H1 (cell line): ENCODE results near the gene PLEKHA4. TPM values are rescaled to one million over a fixed set of nuclear protein-coding genes. Genes with fewer than 3 reads are reported as not detected.
"Not testable (repeated sequence)": the region's sequence is repeated elsewhere in the genome, so short reads cannot be mapped to it uniquely, and the experiment has no call there.

Source experiments
- CTCF ChIA-PET: fragments of 300-600 bp; sonication (Branson Sonifier 250); formaldehyde crosslinking; loops from one replicate; lab custom pipeline; 2021; ENCODE audit not compliant: partially characterized antibody; lab: Charles Lee
- POLR2A ChIA-PET: fragments of 300-600 bp; sonication (Branson Sonifier 250); formaldehyde crosslinking; loops from one replicate; lab custom pipeline; 2021; ENCODE audit warnings: inconsistent platforms; ENCODE audit not compliant: partially characterized antibody; lab: Charles Lee
- DNase-seq, 2 experiments: peaks; one replicate each; pipeline versions ENCODE4 v3.0.0 to v3.0.0-alpha.2; 2010 to 2022; ENCODE audit warnings: low spot score in 2 of 2, low read depth in 1 of 2, mixed read lengths in 1 of 2
- FAIRE-seq: peaks from 2 replicates; lab custom pipeline; 2011; peaks lifted over from hg19 to GRCh38; lab: Jason Lieb, UNC
- H2AFZ ChIP-seq: 2 replicates; pipeline ENCODE4 v1.8.1; 2012; ENCODE audit warnings: low read length, inconsistent platforms
- H2AK5ac ChIP-seq: 2 replicates; pipeline ENCODE4 v1.6.1; 2013; ENCODE audit warnings: low read depth, low read length
- H2BK120ac ChIP-seq: replicated peaks from 2 replicates; pipeline ENCODE3; 2013; ENCODE audit warnings: low read depth, low read length, inconsistent platforms
- H2BK12ac ChIP-seq: 2 replicates; pipeline ENCODE4 v1.6.1; 2013; ENCODE audit warnings: low read depth, low read length
- H2BK15ac ChIP-seq: 2 replicates; pipeline ENCODE4 v1.6.1; 2013; ENCODE audit warnings: low read length
- H2BK20ac ChIP-seq: 2 replicates; pipeline ENCODE4 v1.6.1; 2013; ENCODE audit warnings: low read length
- H2BK5ac ChIP-seq: 2 replicates; pipeline ENCODE4 v1.6.1; 2013; ENCODE audit warnings: low read depth, low read length
- H3K14ac ChIP-seq: 2 replicates; pipeline ENCODE4 v1.6.1; 2013; ENCODE audit warnings: inconsistent platforms; ENCODE audit not compliant: insufficient read length
- H3K18ac ChIP-seq: 2 replicates; pipeline ENCODE4 v1.6.1; 2013; ENCODE audit warnings: low read length; ENCODE audit errors: extremely low read depth
- H3K23ac ChIP-seq: 2 replicates; pipeline ENCODE4 v1.6.1; 2013; ENCODE audit warnings: inconsistent platforms; ENCODE audit not compliant: insufficient read length
- H3K23me2 ChIP-seq: 2 replicates; pipeline ENCODE4 v1.6.1; 2013; ENCODE audit warnings: low read depth, low read length
- H3K27ac ChIP-seq: 2 replicates; pipeline ENCODE4 v1.6.1; 2011; ENCODE audit warnings: low read depth, low read length, inconsistent platforms
- H3K27me3 ChIP-seq, 4 experiments: replicated peaks in 1 of 4; 1 replicate in 1 of 4; 2 replicates in 3 of 4; pipeline versions ENCODE4 v1.6.1 to v1.8.1; 2011 to 2013; ENCODE audit warnings: low read length in 3 of 4, mild to moderate bottlenecking in 3 of 4, inconsistent platforms in 2 of 4, mixed read lengths in 2 of 4, moderate library complexity in 1 of 4; ENCODE audit not compliant: control insufficient read depth in 3 of 4, insufficient read depth in 3 of 4; ENCODE audit errors: extremely low read depth in 1 of 4
- H3K36me3 ChIP-seq, 4 experiments: 2 replicates each; pipeline versions ENCODE4 v1.6.1 to v1.8.1; 2011 to 2013; ENCODE audit warnings: mild to moderate bottlenecking in 4 of 4, low read length in 3 of 4, moderate library complexity in 2 of 4, control low read depth in 1 of 4, inconsistent platforms in 1 of 4; ENCODE audit not compliant: insufficient read depth in 4 of 4, control insufficient read depth in 2 of 4
- H3K4ac ChIP-seq: replicated peaks from 2 replicates; pipeline ENCODE3; 2013; ENCODE audit warnings: low read length, low read depth, mixed read lengths, inconsistent platforms; ENCODE audit not compliant: insufficient read length
- H3K4me1 ChIP-seq, 4 experiments: replicated peaks in 1 of 4; 1 replicate in 1 of 4; 2 replicates in 3 of 4; pipeline versions ENCODE4 v1.6.1 to v1.8.1; 2011 to 2013; ENCODE audit warnings: low read length in 3 of 4, inconsistent platforms in 2 of 4, mixed read lengths in 1 of 4; ENCODE audit not compliant: insufficient read depth in 4 of 4, control insufficient read depth in 3 of 4
- H3K4me2 ChIP-seq, 2 experiments: 2 replicates each; pipeline versions ENCODE4 v1.6.1 to v1.8.1; 2011 to 2013; ENCODE audit warnings: low read depth in 2 of 2, low read length in 2 of 2, control low read depth in 1 of 2, inconsistent platforms in 1 of 2, mild to moderate bottlenecking in 1 of 2; ENCODE audit not compliant: insufficient read depth in 1 of 2
- H3K4me3 ChIP-seq, 4 experiments: fragments of 200-600, 300-600 bp in 1 of 4; sonication (generic), shearing (Covaris generic), sonication (Bioruptor Twin) in 1 of 4; 2 replicates each; pipeline versions ENCODE4 v1.5.1 to v1.8.1; 2011 to 2016; ENCODE audit warnings: low read length in 4 of 4, low read depth in 3 of 4, control low read depth in 2 of 4, inconsistent platforms in 2 of 4, mild to moderate bottlenecking in 2 of 4, mixed read lengths in 1 of 4, moderate library complexity in 1 of 4; ENCODE audit not compliant: insufficient read depth in 2 of 4; ENCODE audit errors: extremely low read depth in 1 of 4
- H3K56ac ChIP-seq: replicated peaks from 2 replicates; pipeline ENCODE3; 2013; ENCODE audit warnings: low read depth, mild to moderate bottlenecking, mixed read lengths, low read length, inconsistent platforms; ENCODE audit not compliant: insufficient read length
- H3K79me1 ChIP-seq: 2 replicates; pipeline ENCODE4 v1.6.1; 2013; ENCODE audit warnings: low read depth, low read length, control low read depth
- H3K79me2 ChIP-seq, 2 experiments: 2 replicates each; pipeline versions ENCODE4 v1.6.1 to v1.8.1; 2012 to 2013; ENCODE audit warnings: low read length in 2 of 2, mild to moderate bottlenecking in 2 of 2, inconsistent platforms in 1 of 2; ENCODE audit not compliant: insufficient read depth in 2 of 2, control insufficient read depth in 1 of 2
- H3K9ac ChIP-seq, 4 experiments: replicated peaks in 1 of 4; 1 replicate in 1 of 4; 2 replicates in 3 of 4; pipeline versions ENCODE4 v1.6.1 to v1.8.1; 2011 to 2013; ENCODE audit warnings: low read depth in 3 of 4, low read length in 3 of 4, control low read depth in 2 of 4, mild to moderate bottlenecking in 2 of 4, moderate library complexity in 2 of 4, inconsistent platforms in 1 of 4; ENCODE audit errors: extremely low read depth in 1 of 4
- H3K9me3 ChIP-seq, 2 experiments: 2 replicates each; pipeline versions ENCODE4 v1.6.1 to v1.8.1; 2012 to 2013; ENCODE audit warnings: mild to moderate bottlenecking in 2 of 2, moderate library complexity in 2 of 2, control low read depth in 1 of 2, inconsistent platforms in 1 of 2, low read depth in 1 of 2, low read length in 1 of 2, mixed read lengths in 1 of 2; ENCODE audit not compliant: insufficient read depth in 2 of 2
- H4K20me1 ChIP-seq, 2 experiments: replicated peaks in 1 of 2; 2 replicates each; pipeline versions ENCODE3 to v1.8.1; 2011 to 2013; ENCODE audit warnings: inconsistent platforms in 2 of 2, low read length in 2 of 2, mild to moderate bottlenecking in 1 of 2; ENCODE audit not compliant: insufficient read depth in 2 of 2, control insufficient read depth in 1 of 2
- H4K5ac ChIP-seq: 2 replicates; pipeline ENCODE4 v1.6.1; 2013; ENCODE audit warnings: low read length, low read depth, mixed read lengths, inconsistent platforms; ENCODE audit not compliant: insufficient read length
- H4K8ac ChIP-seq: 2 replicates; pipeline ENCODE4 v1.8.0; 2013; ENCODE audit warnings: mild to moderate bottlenecking, moderate library complexity, low read length, inconsistent platforms; ENCODE audit not compliant: insufficient read depth; ENCODE audit errors: extremely low read depth
- H4K91ac ChIP-seq: replicated peaks from 2 replicates; pipeline ENCODE3; 2013; ENCODE audit warnings: low read length, mixed read lengths, inconsistent platforms; ENCODE audit not compliant: insufficient read length
- WGBS, 2 experiments: shearing (Covaris generic) in 1 of 2; methylation state at CpG; one replicate each; pipeline versions ENCODE4 v1.1.6 to v1.1.7; 2013 to 2015; ENCODE audit warnings: low lambda C conversion rate in 2 of 2, mixed read lengths in 2 of 2, inconsistent platforms in 1 of 2, low coverage in 1 of 2, missing lambda C conversion rate in 1 of 2; ENCODE audit not compliant: insufficient replicate concordance in 2 of 2, insufficient coverage in 1 of 2, insufficient read length in 1 of 2; ENCODE audit errors: extremely low coverage in 1 of 2, missing lambda C conversion rate in 1 of 2; 5-methylcytosine and 5-hydroxymethylcytosine counted together
- polyA plus RNA-seq, 7 experiments: library from polyadenylated mRNA; depleted of rRNA in 3 of 7; stranded (reverse) in 5 of 7; unstranded in 2 of 7; fragments of >200 nt in 5 of 7; fragments of 200-250 nt in 2 of 7; gene quantifications; 1 replicate in 5 of 7; 2 replicates in 1 of 7; 4 replicates in 1 of 7; pipeline versions ENCODE4 v1.2.1 to v1.2.3, GENCODE V29; 2011 to 2013; ENCODE audit warnings: missing spikeins in 2 of 7, mixed read lengths in 2 of 7
- total RNA-seq: library from RNA; stranded (reverse); fragmentation: NEBNext Ultra II Directional; extraction: Animal tissue kit (Norgen Biotek cat#: 25700); gene quantifications from 2 replicates; pipeline ENCODE4 v1.2.1, GENCODE V29; 2021

The PLEKHA4 gene
- total and polyA plus RNA-seq, 2 of the 8 experiments (the other 6 are each of a cell fraction or from before 2014, with no cell fraction given): 8.2 to 18.0 TPM

- H2BK120ac ChIP-seq, H2BK15ac ChIP-seq, H2AK5ac ChIP-seq, H3K9me3 ChIP-seq, H3K4me2 ChIP-seq, H4K91ac ChIP-seq, H4K5ac ChIP-seq, H2AFZ ChIP-seq, H4K20me1 ChIP-seq, H3K4me3 ChIP-seq, H3K9ac ChIP-seq, H3K27me3 ChIP-seq, H3K27ac ChIP-seq, H2BK5ac ChIP-seq, H3K79me1 ChIP-seq, H3K56ac ChIP-seq, H4K8ac ChIP-seq, DNase-seq, FAIRE-seq, H2BK12ac ChIP-seq, H3K4ac ChIP-seq, H3K79me2 ChIP-seq, H3K23ac ChIP-seq, H3K4me1 ChIP-seq, H3K18ac ChIP-seq, H2BK20ac ChIP-seq, H3K14ac ChIP-seq, H3K23me2 ChIP-seq: not testable (repeated sequence)
- ChIA-PET POLR2A (interaction anchor here (0.6 kb wide), 1 partner anchor 36 kb away, joined by 5 read pairs; no protein-coding TSS in a partner anchor), CTCF (interaction anchor here (1.2 to 1.3 kb wide), 2 partner anchors 10 to 14 kb away, joined by 3 read pairs; no protein-coding TSS in a partner anchor)
- H3K36me3 ChIP-seq: peaks cover 18 to 63% (median 39%) of the 10 kb centered on the region in 4 experiments
- WGBS, 2 experiments: 96% methylated on average over 9 of the region's 11 CpGs; no CpG with 5 or more reads in 1 of the 2 experiments
Measured at GRCh38 chr19:48909424-48910077, 41.1 kb upstream of the PLEKHA4 start.
